Measurements from ENCODE around the gene PDGFRB.

PDGFRB gene

DNA sequence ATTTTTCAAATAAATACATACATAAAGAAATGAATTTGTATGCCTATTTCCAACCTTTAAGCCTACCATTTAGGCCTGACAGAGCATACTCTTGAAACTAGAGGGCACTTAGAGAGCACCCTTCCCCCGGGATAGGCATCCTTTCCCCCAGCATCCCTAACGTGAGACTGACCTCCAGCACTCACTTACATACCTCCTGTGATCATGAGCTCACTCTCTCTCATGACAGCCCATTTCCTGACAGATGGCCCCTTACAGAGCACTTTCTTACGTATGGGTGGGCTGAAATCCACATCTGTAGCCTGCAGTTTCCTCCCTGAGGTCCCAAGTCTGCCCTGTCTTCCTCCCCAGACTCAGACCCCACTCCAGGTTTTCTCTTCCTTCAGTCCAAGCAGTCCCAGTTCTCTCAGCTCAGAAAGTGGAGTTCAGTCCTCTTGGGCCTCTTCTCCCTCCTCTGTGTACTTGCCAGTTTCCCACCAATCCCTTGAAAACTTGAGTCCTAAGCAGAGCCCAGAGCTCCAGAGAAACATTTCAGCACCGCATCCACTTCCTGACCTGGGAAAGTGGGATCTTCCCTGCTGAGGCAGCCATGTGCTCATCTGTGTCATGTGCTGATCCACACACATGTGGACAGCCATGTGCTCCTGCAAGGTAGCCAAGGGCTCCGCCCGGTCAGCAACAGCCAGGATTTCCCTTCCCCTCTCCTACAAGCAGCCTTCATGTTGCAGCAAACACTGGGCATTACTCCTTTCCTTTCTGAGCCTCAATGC lies 8.8 kb upstream of the PDGFRB start:
- Histone ChIP-seq H3K9me3 (no peaks in the 10 kb centered on the region), H3K27me3 (ENCODE audit: low read depth) (no peaks in the 10 kb centered on the region), H3K4me1 (no peaks in the 10 kb centered on the region), H3K36me3 (replicated peaks) (no peaks in the 10 kb centered on the region), H3K4me3 (no peak overlapping the region)
- no peak for DNase-seq (ENCODE audit: low spot score in 2 of 2)
- in situ Hi-C loops (cut with MboI; ENCODE audit: low sequenced_read_pairs), result no loop called here

GRCh38 chr5:150163547-150164059 lies 8.0 kb upstream of the PDGFRB start:
- no peaks in the 10 kb centered on the region for H3K4me1 ChIP-seq
- no peak overlapping the region for H3K4me3 ChIP-seq
- H3K9me3 ChIP-seq, result no peaks in the 10 kb centered on the region
- peak in 1 of 2 experiments; percentile 33 for DNase-seq (ENCODE audit: low spot score in 2 of 2)
- no peaks in the 10 kb centered on the region for H3K36me3 ChIP-seq (replicated peaks)
- in situ Hi-C loops (cut with MboI; ENCODE audit: low sequenced_read_pairs), result no loop called here
- H3K27me3 ChIP-seq (ENCODE audit: low read depth), result no peaks in the 10 kb centered on the region

GRCh38 chr5:150163035-150163434 lies 7.4 kb upstream of the PDGFRB start:
- H3K4me1 ChIP-seq, result no peaks in the 10 kb centered on the region
- H3K4me3 ChIP-seq, result no peak overlapping the region
- no peaks in the 10 kb centered on the region for H3K27me3 ChIP-seq (ENCODE audit: low read depth)
- DNase-seq (ENCODE audit: low spot score in 2 of 2), result no peak
- H3K36me3 ChIP-seq (replicated peaks), result no peaks in the 10 kb centered on the region
- H3K9me3 ChIP-seq, result no peaks in the 10 kb centered on the region
- in situ Hi-C loops (cut with MboI; ENCODE audit: low sequenced_read_pairs), result no loop called here

DNA sequence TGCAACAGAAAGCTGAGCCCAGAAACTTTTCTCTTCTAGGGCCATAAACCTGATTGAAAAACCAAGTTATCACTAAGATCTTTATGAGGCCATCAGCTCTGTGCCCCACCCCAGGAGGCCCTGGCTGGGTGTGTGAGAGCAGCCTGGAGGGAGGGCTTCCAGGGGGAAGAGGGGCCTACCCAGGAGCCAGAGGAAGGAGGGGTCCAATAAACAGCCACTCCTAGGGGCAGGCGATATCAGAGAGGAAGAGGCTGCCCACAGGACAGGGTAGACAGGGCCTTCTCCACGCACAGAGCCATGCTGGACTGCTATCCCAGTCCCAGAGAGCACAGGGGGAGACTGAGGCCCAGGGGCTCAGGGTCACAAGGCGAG lies 6.5 kb upstream of the PDGFRB start:
- Histone ChIP-seq H3K36me3 (replicated peaks) (no peaks in the 10 kb centered on the region), H3K4me1 (no peaks in the 10 kb centered on the region), H3K4me3 (no peak overlapping the region), H3K9me3 (no peaks in the 10 kb centered on the region), H3K27me3 (ENCODE audit: low read depth) (no peaks in the 10 kb centered on the region)
- in situ Hi-C loops (cut with MboI; ENCODE audit: low sequenced_read_pairs), result no loop called here
- peak in 1 of 2 experiments; percentile 32 for DNase-seq (ENCODE audit: low spot score in 2 of 2)

DNA sequence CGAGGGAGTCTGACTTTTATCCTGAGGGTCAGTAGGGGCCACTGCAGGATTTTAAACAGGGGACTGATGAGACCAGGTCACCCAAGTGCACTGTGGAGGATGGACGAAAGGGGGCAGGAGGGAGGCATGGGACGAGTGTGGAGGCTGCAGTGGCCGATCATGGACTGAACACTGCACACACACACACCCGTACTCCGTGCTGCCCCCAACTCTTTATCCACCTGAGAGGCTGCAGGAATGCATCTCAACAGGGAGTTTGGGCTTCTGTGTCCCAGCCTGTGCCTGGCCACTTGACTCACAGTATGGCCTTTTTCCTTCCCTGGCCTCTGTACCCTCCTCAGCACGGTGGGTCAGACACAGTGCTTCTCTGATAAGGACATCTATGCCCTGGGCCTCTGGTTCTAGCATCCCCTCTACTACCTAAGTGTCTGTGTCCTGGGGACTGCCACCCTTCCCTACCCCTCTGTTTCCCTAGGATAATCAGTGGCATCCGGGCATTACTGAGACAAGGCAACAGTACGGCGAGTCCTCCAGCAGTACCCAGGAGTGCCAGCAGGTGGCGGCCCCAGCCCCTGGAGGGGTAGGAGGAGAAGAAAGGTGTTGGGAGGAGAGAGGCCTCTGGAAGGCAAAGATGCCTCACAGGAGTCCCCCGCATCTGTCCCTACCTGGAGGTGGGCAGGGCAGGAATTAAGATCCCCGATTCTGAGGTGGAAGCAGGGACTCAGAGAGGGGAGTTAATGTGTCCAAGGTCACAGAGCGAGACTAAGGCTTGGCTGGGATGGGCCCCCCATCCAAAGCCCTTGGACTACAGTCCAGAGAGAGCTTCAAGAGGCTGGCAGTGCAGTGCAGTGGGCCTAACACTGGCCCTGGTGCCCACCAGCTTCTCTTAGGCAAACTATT lies 5.8 kb upstream of the PDGFRB start:
- H3K9me3 ChIP-seq, result no peaks in the 10 kb centered on the region
- DNase-seq (ENCODE audit: low spot score in 2 of 2), result peak; percentile 48 to 95
- H3K4me3 ChIP-seq, result no peak overlapping the region
- in situ Hi-C loops (cut with MboI; ENCODE audit: low sequenced_read_pairs), result no loop called here
- H3K4me1 ChIP-seq, result no peaks in the 10 kb centered on the region
- no peaks in the 10 kb centered on the region for H3K27me3 ChIP-seq (ENCODE audit: low read depth)
- H3K36me3 ChIP-seq (replicated peaks), result no peaks in the 10 kb centered on the region

GRCh38 chr5:150160448-150161081 lies 4.9 kb upstream of the PDGFRB start:
- Histone ChIP-seq H3K4me3 (no peak overlapping the region), H3K36me3 (replicated peaks) (no peaks in the 10 kb centered on the region), H3K27me3 (ENCODE audit: low read depth) (no peaks in the 10 kb centered on the region), H3K4me1 (no peaks in the 10 kb centered on the region), H3K9me3 (no peaks in the 10 kb centered on the region)
- DNase-seq (ENCODE audit: low spot score in 2 of 2), result no peak
- in situ Hi-C loops (cut with MboI; ENCODE audit: low sequenced_read_pairs), result no loop called here

DNA sequence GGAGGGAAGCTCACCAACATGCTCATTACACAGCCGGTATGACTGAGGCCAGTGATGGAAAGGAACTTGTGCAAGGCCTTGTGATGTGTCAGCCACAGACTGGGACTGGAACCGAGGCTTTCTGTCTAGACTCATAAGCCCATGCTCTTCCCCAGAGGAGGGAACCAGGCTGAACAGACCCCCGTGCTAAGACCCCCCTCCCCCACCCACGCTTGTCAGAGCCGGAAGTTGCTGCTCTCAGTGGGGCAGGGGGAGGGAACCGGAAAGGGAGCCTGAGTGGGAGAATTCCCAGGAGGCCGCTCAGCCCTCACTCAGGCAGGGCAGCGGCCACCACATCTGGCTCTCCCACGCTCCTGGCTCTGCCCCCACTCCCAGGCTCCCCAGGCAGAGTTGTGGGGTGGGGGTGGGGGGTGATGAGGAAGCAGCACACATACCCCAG lies 4.1 kb upstream of the PDGFRB start:
- no peaks in the 10 kb centered on the region for H3K9me3 ChIP-seq
- H3K4me1 ChIP-seq, result peaks cover 3% of the 10 kb centered on the region
- H3K4me3 ChIP-seq, result no peak overlapping the region
- DNase-seq (ENCODE audit: low spot score in 2 of 2), result no peak
- H3K27me3 ChIP-seq (ENCODE audit: low read depth), result no peaks in the 10 kb centered on the region
- H3K36me3 ChIP-seq (replicated peaks), result no peaks in the 10 kb centered on the region
- in situ Hi-C loops (cut with MboI; ENCODE audit: low sequenced_read_pairs), result loop anchor here (10.0 kb wide), 1 partner anchor 275 kb away; no protein-coding TSS in a partner anchor

DNA sequence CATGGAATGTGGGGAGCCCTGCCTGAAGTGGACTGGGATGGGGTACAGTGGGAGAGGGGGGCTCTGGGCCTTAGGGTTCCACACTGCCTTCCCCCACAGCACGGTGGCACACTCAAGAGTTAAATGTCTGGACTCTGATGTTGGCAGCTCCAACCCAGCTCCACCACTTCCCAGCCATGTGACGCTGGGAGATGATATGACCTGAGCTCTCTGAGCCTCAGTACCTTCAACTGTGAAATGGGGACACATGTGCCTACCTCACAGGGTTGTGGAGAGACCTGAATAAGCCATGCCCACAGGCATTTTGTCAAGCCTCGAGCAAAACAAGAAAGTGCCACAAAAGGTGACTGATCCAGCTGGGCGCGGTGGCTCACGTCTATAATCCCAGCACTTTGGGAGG lies 3.4 kb upstream of the PDGFRB start:
- H3K9me3 ChIP-seq, result no peaks in the 10 kb centered on the region

DNA sequence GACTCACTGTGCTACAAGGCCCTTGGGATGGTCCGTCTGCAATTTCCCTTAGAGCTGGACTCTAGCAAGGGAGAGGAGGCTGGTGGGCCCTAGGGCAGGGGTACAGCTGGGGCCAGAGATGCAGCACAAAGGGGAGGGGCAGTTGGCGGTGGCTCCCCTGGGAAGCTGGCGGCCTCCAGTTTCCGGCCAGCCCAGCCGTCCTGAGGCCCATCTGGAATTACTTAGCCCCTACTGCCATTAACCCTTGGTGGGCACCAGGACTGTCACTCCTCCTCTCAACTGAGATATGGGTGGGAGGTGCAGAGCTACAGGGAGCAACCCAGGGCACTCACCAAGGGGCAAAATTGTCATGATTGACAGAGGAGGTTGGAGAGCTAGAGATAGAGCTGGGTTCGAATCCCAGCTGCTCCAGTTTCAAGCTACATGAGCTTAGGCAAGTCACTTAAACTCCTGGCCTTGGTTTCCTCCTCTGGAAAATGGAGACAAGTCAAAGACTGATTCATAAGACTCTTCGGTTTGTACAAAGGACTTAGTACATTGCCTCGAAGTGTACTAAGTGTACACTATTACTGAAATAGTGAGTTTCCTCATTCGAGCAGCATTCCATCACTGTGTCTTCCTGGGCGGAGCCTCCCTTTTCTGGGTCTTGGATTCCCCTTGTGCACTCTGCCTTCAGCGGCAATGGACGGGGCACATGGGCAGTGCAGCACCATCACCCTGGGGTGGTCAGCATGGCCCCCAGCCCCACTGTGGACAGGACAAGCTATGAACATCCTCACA lies 2.7 kb upstream of the PDGFRB start:
- in situ Hi-C loops (cut with MboI; ENCODE audit: low sequenced_read_pairs), result loop anchor here (10.0 kb wide), 1 partner anchor 276 kb away; no protein-coding TSS in a partner anchor
- Histone ChIP-seq H3K36me3 (replicated peaks) (no peaks in the 10 kb centered on the region), H3K27me3 (ENCODE audit: low read depth) (no peaks in the 10 kb centered on the region), H3K9me3 (no peaks in the 10 kb centered on the region), H3K4me1 (peaks cover 7% of the 10 kb centered on the region), H3K4me3 (no peak overlapping the region)
- DNase-seq (ENCODE audit: low spot score in 2 of 2), result no peak

More for the DNA sequence above, 3.4 kb upstream of the PDGFRB start:
- peaks cover 7% of the 10 kb centered on the region for H3K4me1 ChIP-seq
- in situ Hi-C loops (cut with MboI; ENCODE audit: low sequenced_read_pairs), result loop anchor here (10.0 kb wide), 1 partner anchor 276 kb away; no protein-coding TSS in a partner anchor
- H3K36me3 ChIP-seq (replicated peaks), result no peaks in the 10 kb centered on the region
- DNase-seq (ENCODE audit: low spot score in 2 of 2), result no peak
- no peak overlapping the region for H3K4me3 ChIP-seq
- H3K27me3 ChIP-seq (ENCODE audit: low read depth), result no peaks in the 10 kb centered on the region

DNA sequence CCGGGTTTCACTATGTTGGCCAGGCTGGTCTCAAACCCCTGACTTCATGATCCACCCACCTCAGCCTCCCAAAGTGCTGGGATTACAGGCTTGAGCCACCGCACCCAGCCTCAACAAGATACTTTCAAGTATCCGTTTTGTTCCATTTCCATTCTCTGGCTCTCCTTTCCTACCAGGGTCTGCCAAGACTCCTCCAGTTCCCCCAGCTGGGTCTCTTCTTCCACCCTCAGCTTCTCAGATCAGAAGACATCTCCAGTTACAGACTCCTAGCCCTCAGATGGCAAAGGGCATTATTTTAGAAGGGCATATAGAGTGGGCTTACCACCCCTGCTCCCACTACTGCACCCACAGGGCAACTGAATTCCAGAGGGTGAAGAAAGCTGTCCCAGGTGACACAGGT lies 1.5 kb upstream of the PDGFRB start:
- Histone ChIP-seq H3K4me3 (no peak overlapping the region), H3K4me1 (peaks cover 7% of the 10 kb centered on the region), H3K27me3 (ENCODE audit: low read depth) (no peaks in the 10 kb centered on the region), H3K9me3 (no peaks in the 10 kb centered on the region), H3K36me3 (replicated peaks) (no peaks in the 10 kb centered on the region)
- in situ Hi-C loops (cut with MboI; ENCODE audit: low sequenced_read_pairs), result loop anchor here (10.0 kb wide), 1 partner anchor 278 kb away; no protein-coding TSS in a partner anchor
- no peak for DNase-seq (ENCODE audit: low spot score in 2 of 2)

GRCh38 chr5:150156540-150156939 lies 895 bp upstream of the PDGFRB start:
- no peak overlapping the region for H3K4me3 ChIP-seq
- peaks cover 7% of the 10 kb centered on the region for H3K4me1 ChIP-seq
- DNase-seq (ENCODE audit: low spot score in 2 of 2), result no peak
- H3K27me3 ChIP-seq (ENCODE audit: low read depth), result no peaks in the 10 kb centered on the region
- H3K9me3 ChIP-seq, result no peaks in the 10 kb centered on the region
- in situ Hi-C loops (cut with MboI; ENCODE audit: low sequenced_read_pairs), result loop anchor here (10.0 kb wide), 1 partner anchor 278 kb away; no protein-coding TSS in a partner anchor
- no peaks in the 10 kb centered on the region for H3K36me3 ChIP-seq (replicated peaks)

GRCh38 chr5:150156027-150156368 lies 353 bp upstream of the PDGFRB start:
- DNase-seq (ENCODE audit: low spot score in 2 of 2), result no peak
- no peak overlapping the region for H3K4me3 ChIP-seq
- in situ Hi-C loops (cut with MboI; ENCODE audit: low sequenced_read_pairs), result loop anchor here (10.0 kb wide), 1 partner anchor 279 kb away; no protein-coding TSS in a partner anchor

More at GRCh38 chr5:150156027-150156368, 353 bp upstream of the PDGFRB start:
- no peaks in the 10 kb centered on the region for H3K36me3 ChIP-seq (replicated peaks)
- no peaks in the 10 kb centered on the region for H3K9me3 ChIP-seq
- peaks cover 7% of the 10 kb centered on the region for H3K4me1 ChIP-seq
- H3K27me3 ChIP-seq (ENCODE audit: low read depth), result no peaks in the 10 kb centered on the region
